ENCODE results near the gene NDUFS6.

DNA sequence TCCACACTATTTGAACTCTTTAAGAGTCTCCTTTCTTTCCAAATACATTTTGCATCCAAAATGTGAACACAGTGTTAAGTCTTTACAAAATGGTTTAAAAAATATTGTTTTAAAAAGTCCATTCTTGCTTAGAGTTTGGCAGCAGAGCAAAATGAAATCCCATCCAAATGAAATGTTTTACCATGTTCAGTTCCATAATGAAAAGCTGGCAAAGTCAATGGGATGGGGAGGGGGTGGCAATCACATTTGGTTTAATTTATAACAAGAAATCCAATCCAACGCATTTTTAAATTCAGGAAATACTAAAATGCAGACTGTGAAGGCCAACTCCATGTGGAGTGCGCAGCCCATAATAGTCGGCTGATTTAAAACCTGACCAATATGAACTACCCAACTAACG is 41.0 kb upstream of the NDUFS6 start:
- TF ChIP-seq EZH2 (IDR thresholded peaks at IDR 0.05; ENCODE audit: borderline replicate concordance, insufficient read depth, low read length, poor library complexity, severe bottlenecking) (no peak), POLR2AphosphoS5 (IDR thresholded peaks at IDR 0.05) (no peak)

Measured in neural cell (in vitro differentiated cells).